ENCODE measurements around the gene TGOLN2.

GRCh38 chr2:85353876-85354285 is 26.1 kb upstream of the TGOLN2 start:
- TF ChIP-seq FOXA1 (IDR thresholded peaks at IDR 0.05), result no peak
- TF ChIP-seq NFRKB (IDR thresholded peaks at IDR 0.05), result no peak
- TF ChIP-seq TARDBP (IDR thresholded peaks at IDR 0.05), result no peak
- no peak for TF ChIP-seq ELF4 (IDR thresholded peaks at IDR 0.05)
- TF ChIP-seq BHLHE40 (IDR thresholded peaks at IDR 0.05; ENCODE audit: borderline replicate concordance), result no peak
- TF ChIP-seq SP1 (IDR thresholded peaks at IDR 0.05), result no peak
